ENCODE results near the gene FRMD4B. TPM values are rescaled to one million over a fixed set of nuclear protein-coding genes. Genes with fewer than 3 reads are reported as not detected.
A peak's percentile ranks its signal among the peaks of the same experiment; 100 is the strongest.
"Not testable (repeated sequence)": the region's sequence is repeated elsewhere in the genome, so short reads cannot be mapped to it uniquely, and the experiment has no call there.

The FRMD4B gene
- total RNA-seq, 1 donor from 2014 or later = 102 TPM

- DNase-seq (ENCODE audit: low spot score) = no peak
- Mint-ChIP-seq H3K4me3 (ENCODE audit: unreplicated experiment) (no peak overlapping the region), H3K36me3 (ENCODE audit: low read depth, unreplicated experiment) (no peaks in the 10 kb centered on the region), H3K4me1 (ENCODE audit: unreplicated experiment) (peaks cover 7% of the 10 kb centered on the region), H3K27ac (ENCODE audit: unreplicated experiment) (no peak overlapping the region), H3K9me3 (ENCODE audit: unreplicated experiment) (no peaks in the 10 kb centered on the region), H3K27me3 (ENCODE audit: unreplicated experiment) (peaks cover 2% of the 10 kb centered on the region)
- TF ChIP-seq CTCF (IDR thresholded peaks at IDR 0.05; ENCODE audit: unreplicated experiment) = no peak
Observed at GRCh38 chr3:69271098-69271497, 114.8 kb downstream of the FRMD4B start.

GRCh38 chr3:69266585-69266984 is 119.3 kb downstream of the FRMD4B start:
- no peak for TF ChIP-seq CTCF (IDR thresholded peaks at IDR 0.05; ENCODE audit: unreplicated experiment)
- H3K9me3 Mint-ChIP-seq (ENCODE audit: unreplicated experiment) = no peaks in the 10 kb centered on the region
- no peaks in the 10 kb centered on the region for H3K36me3 Mint-ChIP-seq (ENCODE audit: low read depth, unreplicated experiment)
- no peaks in the 10 kb centered on the region for H3K4me1 Mint-ChIP-seq (ENCODE audit: unreplicated experiment)
- no peak overlapping the region for H3K4me3 Mint-ChIP-seq (ENCODE audit: unreplicated experiment)
- DNase-seq (ENCODE audit: low spot score) = no peak
- H3K27me3 Mint-ChIP-seq (ENCODE audit: unreplicated experiment) = peaks cover 2% of the 10 kb centered on the region
- no peak overlapping the region for H3K27ac Mint-ChIP-seq (ENCODE audit: unreplicated experiment)

GRCh38 chr3:69266071-69266470 is 119.8 kb downstream of the FRMD4B start:
- H3K27ac Mint-ChIP-seq (ENCODE audit: unreplicated experiment); H3K27me3 Mint-ChIP-seq (ENCODE audit: unreplicated experiment): not testable (repeated sequence)

GRCh38 chr3:69260843-69261405 is 125.0 kb downstream of the FRMD4B start:
- peak overlapping the region; percentile 60 for H3K4me3 Mint-ChIP-seq (ENCODE audit: unreplicated experiment)
- H3K9me3 Mint-ChIP-seq (ENCODE audit: unreplicated experiment); H3K4me1 Mint-ChIP-seq (ENCODE audit: unreplicated experiment); H3K27me3 Mint-ChIP-seq (ENCODE audit: unreplicated experiment); H3K36me3 Mint-ChIP-seq (ENCODE audit: low read depth, unreplicated experiment); H3K27ac Mint-ChIP-seq (ENCODE audit: unreplicated experiment); DNase-seq (ENCODE audit: low spot score): not testable (repeated sequence)

More at GRCh38 chr3:69266071-69266470, 119.8 kb downstream of the FRMD4B start:
- H3K4me1 Mint-ChIP-seq (ENCODE audit: unreplicated experiment); H3K36me3 Mint-ChIP-seq (ENCODE audit: low read depth, unreplicated experiment); DNase-seq (ENCODE audit: low spot score); H3K9me3 Mint-ChIP-seq (ENCODE audit: unreplicated experiment); H3K4me3 Mint-ChIP-seq (ENCODE audit: unreplicated experiment): not testable (repeated sequence)

- TF ChIP-seq CTCF (IDR thresholded peaks at IDR 0.05; ENCODE audit: unreplicated experiment) = no peak
- Mint-ChIP-seq H3K27me3 (ENCODE audit: unreplicated experiment) (peaks cover 2% of the 10 kb centered on the region), H3K4me1 (ENCODE audit: unreplicated experiment) (no peaks in the 10 kb centered on the region), H3K4me3 (ENCODE audit: unreplicated experiment) (no peak overlapping the region), H3K36me3 (ENCODE audit: low read depth, unreplicated experiment) (peaks cover 8% of the 10 kb centered on the region), H3K27ac (ENCODE audit: unreplicated experiment) (no peak overlapping the region), H3K9me3 (ENCODE audit: unreplicated experiment) (no peaks in the 10 kb centered on the region)
- DNase-seq (ENCODE audit: low spot score) = no peak
Observed at GRCh38 chr3:69260216-69260787, 125.6 kb downstream of the FRMD4B start.

GRCh38 chr3:69259125-69259524 is 126.8 kb downstream of the FRMD4B start:
- no peak overlapping the region for H3K4me3 Mint-ChIP-seq (ENCODE audit: unreplicated experiment)
- H3K36me3 Mint-ChIP-seq (ENCODE audit: low read depth, unreplicated experiment) = peaks cover 8% of the 10 kb centered on the region
- TF ChIP-seq CTCF (IDR thresholded peaks at IDR 0.05; ENCODE audit: unreplicated experiment) = no peak
- no peak overlapping the region for H3K27ac Mint-ChIP-seq (ENCODE audit: unreplicated experiment)
- no peak for DNase-seq (ENCODE audit: low spot score)
- H3K9me3 Mint-ChIP-seq (ENCODE audit: unreplicated experiment) = no peaks in the 10 kb centered on the region
- H3K4me1 Mint-ChIP-seq (ENCODE audit: unreplicated experiment) = no peaks in the 10 kb centered on the region
- peaks cover 2% of the 10 kb centered on the region for H3K27me3 Mint-ChIP-seq (ENCODE audit: unreplicated experiment)

All from endothelial cell (in vitro differentiated cells).